Measurements from ENCODE around the gene ZBTB2. TPM values are rescaled to one million over a fixed set of nuclear protein-coding genes. Genes with fewer than 3 reads are reported as not detected.
"Not testable (repeated sequence)": the region's sequence is repeated elsewhere in the genome, so short reads cannot be mapped to it uniquely, and the experiment has no call there.

ZBTB2 gene
- total RNA-seq, 6 donors from 2014 or later, result 4.2 to 18.5 (median 10.9) TPM

GRCh38 chr6:151357758-151358436 lies 33.5 kb downstream of the ZBTB2 start:
- peaks cover 0 to 45% (median 6%) of the 10 kb centered on the region in 4 donors for H3K36me3 ChIP-seq
- no peak overlapping the region for H3K4me3 ChIP-seq
- H3K27me3 ChIP-seq, result no peaks in the 10 kb centered on the region
- ATAC-seq (ENCODE audit: low FRiP score in 2 of 2) (no peak), DNase-seq (no peak)
- TF ChIP-seq POLR2A (IDR thresholded peaks at IDR 0.05) (no peak), POLR2AphosphoS5 (IDR thresholded peaks at IDR 0.05) (no peak), EP300 (IDR thresholded peaks at IDR 0.05) (no peak)
- TF ChIP-seq, protein P1, sequence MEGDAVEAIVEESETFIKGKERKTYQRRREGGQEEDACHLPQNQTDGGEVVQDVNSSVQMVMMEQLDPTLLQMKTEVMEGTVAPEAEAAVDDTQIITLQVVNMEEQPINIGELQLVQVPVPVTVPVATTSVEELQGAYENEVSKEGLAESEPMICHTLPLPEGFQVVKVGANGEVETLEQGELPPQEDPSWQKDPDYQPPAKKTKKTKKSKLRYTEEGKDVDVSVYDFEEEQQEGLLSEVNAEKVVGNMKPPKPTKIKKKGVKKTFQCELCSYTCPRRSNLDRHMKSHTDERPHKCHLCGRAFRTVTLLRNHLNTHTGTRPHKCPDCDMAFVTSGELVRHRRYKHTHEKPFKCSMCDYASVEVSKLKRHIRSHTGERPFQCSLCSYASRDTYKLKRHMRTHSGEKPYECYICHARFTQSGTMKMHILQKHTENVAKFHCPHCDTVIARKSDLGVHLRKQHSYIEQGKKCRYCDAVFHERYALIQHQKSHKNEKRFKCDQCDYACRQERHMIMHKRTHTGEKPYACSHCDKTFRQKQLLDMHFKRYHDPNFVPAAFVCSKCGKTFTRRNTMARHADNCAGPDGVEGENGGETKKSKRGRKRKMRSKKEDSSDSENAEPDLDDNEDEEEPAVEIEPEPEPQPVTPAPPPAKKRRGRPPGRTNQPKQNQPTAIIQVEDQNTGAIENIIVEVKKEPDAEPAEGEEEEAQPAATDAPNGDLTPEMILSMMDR (IDR thresholded peaks at IDR 0.05), result no peak
- H3K27ac ChIP-seq, result no peak overlapping the region
- peaks cover 0 to 3% (median 0%) of the 10 kb centered on the region in 4 donors for H3K4me1 ChIP-seq
- WGBS, 2 donors, result 62 to 70% methylated on average over 6 of the region's 6 CpGs
- H3K9me3 ChIP-seq, result no peaks in the 10 kb centered on the region

DNA sequence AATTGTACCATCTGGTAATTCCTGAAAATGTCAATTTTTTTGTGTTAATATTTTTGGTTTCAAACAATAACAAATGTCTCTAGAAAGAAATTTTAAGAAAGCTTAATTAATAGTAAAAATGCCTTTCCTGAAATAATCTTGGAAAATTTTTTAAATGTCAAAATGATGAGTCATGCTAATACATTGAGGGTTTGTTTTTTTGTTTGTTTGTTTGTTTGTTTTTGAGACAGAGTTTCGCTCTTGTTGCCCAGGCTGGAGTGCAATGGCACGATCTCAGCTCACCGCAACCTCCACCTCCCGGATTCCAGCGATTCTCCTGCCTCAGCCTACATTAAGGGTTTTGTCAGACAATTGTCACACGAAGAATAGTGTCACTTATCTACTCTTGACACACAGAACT lies 34.4 kb downstream of the ZBTB2 start:
- H3K27ac ChIP-seq; H3K9me3 ChIP-seq; H3K4me1 ChIP-seq; DNase-seq; H3K4me3 ChIP-seq; H3K27me3 ChIP-seq; ATAC-seq (ENCODE audit: low FRiP score in 2 of 2): not testable (repeated sequence)
- WGBS, 2 donors, result 85 to 92% methylated on average over 6 of the region's 6 CpGs
- peaks cover 0 to 38% (median 5%) of the 10 kb centered on the region in 4 donors for H3K36me3 ChIP-seq

DNA sequence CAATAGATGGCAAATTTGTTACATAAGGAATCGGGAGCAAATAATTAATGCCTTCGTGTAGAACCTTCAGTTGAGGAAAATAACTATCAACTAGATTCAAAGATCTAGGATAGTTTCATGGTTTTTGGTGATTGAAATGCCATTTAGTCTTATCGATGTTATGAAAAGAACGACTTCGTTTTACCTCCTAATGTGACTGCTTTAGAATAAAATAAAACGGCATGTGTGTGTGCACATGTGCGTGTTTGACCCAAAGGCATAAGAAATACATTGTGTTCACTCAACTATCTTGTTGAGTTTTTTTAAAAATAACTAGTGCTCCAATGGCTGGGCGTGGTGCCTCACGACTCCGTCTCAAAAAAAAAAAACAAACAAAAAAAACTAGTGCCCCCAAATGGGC lies 37.6 kb downstream of the ZBTB2 start:
- Histone ChIP-seq H3K4me3 (no peak overlapping the region), H3K36me3 (peaks cover 0 to 53% (median 5%) of the 10 kb centered on the region in 4 donors), H3K27me3 (no peaks in the 10 kb centered on the region), H3K9me3 (no peaks in the 10 kb centered on the region), H3K4me1 (peaks cover 0 to 3% (median 0%) of the 10 kb centered on the region in 4 donors), H3K27ac (no peak overlapping the region)
- DNase-seq (no peak), ATAC-seq (ENCODE audit: low FRiP score in 2 of 2) (no peak)
- no peak for TF ChIP-seq EP300 (IDR thresholded peaks at IDR 0.05)
- TF ChIP-seq POLR2AphosphoS5 (IDR thresholded peaks at IDR 0.05), result no peak
- no peak for TF ChIP-seq POLR2A (IDR thresholded peaks at IDR 0.05)
- TF ChIP-seq, protein P1 (IDR thresholded peaks at IDR 0.05), result no peak
- 96 to 97% methylated on average over 10 of the region's 10 CpGs for WGBS, 2 donors

DNA sequence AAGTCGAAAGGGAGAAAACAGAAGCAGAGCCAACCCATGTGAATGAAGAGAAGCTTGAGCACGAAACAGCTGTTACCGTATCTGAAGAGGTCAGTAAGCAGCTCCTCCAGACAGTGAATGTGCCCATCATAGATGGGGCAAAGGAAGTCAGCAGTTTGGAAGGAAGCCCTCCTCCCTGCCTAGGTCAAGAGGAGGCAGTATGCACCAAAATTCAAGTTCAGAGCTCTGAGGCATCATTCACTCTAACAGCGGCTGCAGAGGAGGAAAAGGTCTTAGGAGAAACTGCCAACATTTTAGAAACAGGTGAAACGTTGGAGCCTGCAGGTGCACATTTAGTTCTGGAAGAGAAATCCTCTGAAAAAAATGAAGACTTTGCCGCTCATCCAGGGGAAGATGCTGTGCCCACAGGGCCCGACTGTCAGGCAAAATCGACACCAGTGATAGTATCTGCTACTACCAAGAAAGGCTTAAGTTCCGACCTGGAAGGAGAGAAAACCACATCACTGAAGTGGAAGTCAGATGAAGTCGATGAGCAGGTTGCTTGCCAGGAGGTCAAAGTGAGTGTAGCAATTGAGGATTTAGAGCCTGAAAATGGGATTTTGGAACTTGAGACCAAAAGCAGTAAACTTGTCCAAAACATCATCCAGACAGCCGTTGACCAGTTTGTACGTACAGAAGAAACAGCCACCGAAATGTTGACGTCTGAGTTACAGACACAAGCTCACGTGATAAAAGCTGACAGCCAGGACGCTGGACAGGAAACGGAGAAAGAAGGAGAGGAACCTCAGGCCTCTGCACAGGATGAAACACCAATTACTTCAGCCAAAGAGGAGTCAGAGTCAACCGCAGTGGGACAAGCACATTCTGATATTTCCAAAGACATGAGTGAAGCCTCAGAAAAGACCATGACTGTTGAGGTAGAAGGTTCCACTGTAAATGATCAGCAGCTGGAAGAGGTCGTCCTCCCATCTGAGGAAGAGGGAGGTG lies 38.7 kb downstream of the ZBTB2 start:
- ATAC-seq (ENCODE audit: low FRiP score in 2 of 2) (no peak), DNase-seq (no peak)
- Histone ChIP-seq H3K27me3 (no peaks in the 10 kb centered on the region), H3K36me3 (peaks cover 0 to 51% (median 5%) of the 10 kb centered on the region in 4 donors), H3K9me3 (no peaks in the 10 kb centered on the region), H3K27ac (no peak overlapping the region), H3K4me1 (peaks cover 0 to 3% (median 0%) of the 10 kb centered on the region in 4 donors), H3K4me3 (no peak overlapping the region)
- WGBS, 2 donors, result 78 to 79% methylated on average over 19 of the region's 19 CpGs
- TF ChIP-seq POLR2A (IDR thresholded peaks at IDR 0.05) (no peak), POLR2AphosphoS5 (IDR thresholded peaks at IDR 0.05) (no peak), EP300 (IDR thresholded peaks at IDR 0.05) (no peak)
- TF ChIP-seq, protein P1 (IDR thresholded peaks at IDR 0.05), result no peak

DNA sequence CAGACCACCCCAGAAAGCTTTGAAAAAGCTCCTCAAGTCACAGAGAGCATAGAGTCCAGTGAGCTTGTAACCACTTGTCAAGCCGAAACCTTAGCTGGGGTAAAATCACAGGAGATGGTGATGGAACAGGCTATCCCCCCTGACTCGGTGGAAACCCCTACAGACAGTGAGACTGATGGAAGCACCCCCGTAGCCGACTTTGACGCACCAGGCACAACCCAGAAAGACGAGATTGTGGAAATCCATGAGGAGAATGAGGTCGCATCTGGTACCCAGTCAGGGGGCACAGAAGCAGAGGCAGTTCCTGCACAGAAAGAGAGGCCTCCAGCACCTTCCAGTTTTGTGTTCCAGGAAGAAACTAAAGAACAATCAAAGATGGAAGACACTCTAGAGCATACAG lies 39.6 kb downstream of the ZBTB2 start:
- Histone ChIP-seq H3K4me3 (no peak overlapping the region), H3K4me1 (no peaks in the 10 kb centered on the region), H3K9me3 (no peaks in the 10 kb centered on the region), H3K27me3 (no peaks in the 10 kb centered on the region), H3K36me3 (peaks cover 0 to 42% (median 5%) of the 10 kb centered on the region in 4 donors), H3K27ac (no peak overlapping the region)
- peak in 1 of 2 donors; percentile 18 for ATAC-seq (ENCODE audit: low FRiP score in 2 of 2)
- WGBS, 2 donors, result 89 to 98% methylated on average over 7 of the region's 7 CpGs
- DNase-seq, result no peak
- TF ChIP-seq, protein P1 (IDR thresholded peaks at IDR 0.05), result no peak
- TF ChIP-seq EP300 (IDR thresholded peaks at IDR 0.05) (no peak), POLR2A (IDR thresholded peaks at IDR 0.05) (no peak), POLR2AphosphoS5 (IDR thresholded peaks at IDR 0.05) (no peak)

Measured in upper lobe of left lung (tissue), 6 donors.